SK-N-SH (cell line): ENCODE measurements around the gene SRRM2. TPM values are rescaled to one million over a fixed set of nuclear protein-coding genes. Genes with fewer than 3 reads are reported as not detected.

Experiments used
- CTCF ChIA-PET: fragments of 300-600, 350-600 bp; formaldehyde crosslinking; extraction: SDS; loops from one replicate; lab custom pipeline; 2021; lab: Yijun Ruan, JAX
- POLR2A ChIA-PET: fragments of 350-600 bp; sonication (Branson Sonifier 250); formaldehyde crosslinking; extraction: SDS; loops from one replicate; lab custom pipeline; 2020; ENCODE audit warnings: antibody characterized with exemption, inconsistent platforms; lab: Yijun Ruan, JAX
- DNase-seq: peaks from one replicate; pipeline ENCODE4 v3.0.0; 2012
- H2AFZ ChIP-seq: fragments of 200-600 bp; sonication (generic); 2 replicates; pipeline ENCODE4 v1.8.1; 2016; ENCODE audit warnings: antibody characterized with exemption, mild to moderate bottlenecking, low read depth
- H3F3A ChIP-seq: fragments of 200-600 bp; sonication (generic); replicated peaks from 2 replicates; pipeline ENCODE3; 2016; ENCODE audit warnings: antibody characterized with exemption, mild to moderate bottlenecking; ENCODE audit not compliant: insufficient read depth
- H3K27ac ChIP-seq, 2 experiments: fragments of 200-500 bp in 1 of 2; fragments of 200-600 bp in 1 of 2; sonication (Bioruptor generic) in 1 of 2; sonication (generic), shearing (Covaris generic) in 1 of 2; 2 replicates each; pipeline versions ENCODE4 v1.5.1 to v1.6.1; 2014 to 2016; ENCODE audit warnings: low read depth in 2 of 2, inconsistent platforms in 1 of 2, low read length in 1 of 2, mild to moderate bottlenecking in 1 of 2, mixed read lengths in 1 of 2
- H3K27me3 ChIP-seq: fragments of 200-600 bp; sonication (generic), shearing (Covaris generic); 2 replicates; pipeline ENCODE4 v1.6.1; 2016; ENCODE audit warnings: mixed run types; ENCODE audit not compliant: insufficient read depth
- H3K36me3 ChIP-seq, 2 experiments: fragments of 200-500 bp in 1 of 2; fragments of 200-600 bp in 1 of 2; sonication (Bioruptor generic) in 1 of 2; sonication (generic) in 1 of 2; replicated peaks in 1 of 2; 2 replicates each; pipeline versions ENCODE3 to v1.5.1; 2014 to 2016; ENCODE audit warnings: low read length in 1 of 2, mild to moderate bottlenecking in 1 of 2; ENCODE audit not compliant: insufficient read depth in 2 of 2, control insufficient read depth in 1 of 2
- H3K4me1 ChIP-seq, 2 experiments: fragments of 200-500 bp in 1 of 2; fragments of 200-600 bp in 1 of 2; sonication (Bioruptor generic) in 1 of 2; sonication (generic), shearing (Covaris generic) in 1 of 2; 2 replicates each; pipeline versions ENCODE4 v1.5.1 to v1.6.1; 2014 to 2016; ENCODE audit warnings: low read depth in 1 of 2, low read length in 1 of 2, mixed run types in 1 of 2; ENCODE audit not compliant: insufficient read depth in 2 of 2, control insufficient read depth in 1 of 2
- H3K4me2 ChIP-seq: fragments of 200-600 bp; sonication (generic), shearing (Covaris generic); 2 replicates; pipeline ENCODE4 v1.6.1; 2017; ENCODE audit warnings: mixed run types
- H3K4me3 ChIP-seq, 2 experiments: fragments of 200-500 bp in 1 of 2; fragments of 200-600 bp in 1 of 2; sonication (Bioruptor generic) in 1 of 2; sonication (generic), shearing (Covaris generic) in 1 of 2; 2 replicates each; pipeline versions ENCODE4 v1.5.1 to v1.8.1; 2014 to 2016; ENCODE audit warnings: low read depth in 2 of 2, inconsistent platforms in 1 of 2, low read length in 1 of 2, mild to moderate bottlenecking in 1 of 2, mixed read lengths in 1 of 2, moderate library complexity in 1 of 2
- H3K79me2 ChIP-seq: fragments of 200-600 bp; sonication (generic); 2 replicates; pipeline ENCODE4 v1.8.1; 2017; ENCODE audit warnings: mild to moderate bottlenecking; ENCODE audit not compliant: insufficient read depth
- H3K9ac ChIP-seq: fragments of 200-600 bp; sonication (generic); 2 replicates; pipeline ENCODE4 v1.6.1; 2017; ENCODE audit warnings: mixed run types
- H3K9me2 ChIP-seq: fragments of 200-600 bp; sonication (generic); 2 replicates; pipeline ENCODE4 v1.6.1; 2017; ENCODE audit warnings: mixed run types
- H3K9me3 ChIP-seq: fragments of 200-600 bp; sonication (generic); 2 replicates; pipeline ENCODE4 v1.6.1; 2017; ENCODE audit warnings: mixed run types, mild to moderate bottlenecking, moderate library complexity
- H4K20me1 ChIP-seq: fragments of 200-600 bp; sonication (generic); 2 replicates; pipeline ENCODE4 v1.6.1; 2017; ENCODE audit warnings: mild to moderate bottlenecking, mixed run types; ENCODE audit not compliant: insufficient read depth
- ELF1 ChIP-seq: IDR thresholded peaks from 2 replicates; pipeline ENCODE4 v1.4.0; 2012
- FOSL2 ChIP-seq: IDR thresholded peaks from 2 replicates; pipeline ENCODE4 v1.4.0; 2012; ENCODE audit warnings: low read depth, mild to moderate bottlenecking, moderate library complexity, borderline replicate concordance
- FOXJ3 ChIP-seq: sonication (generic); formaldehyde crosslinking; IDR thresholded peaks from 2 replicates; pipeline ENCODE4 v1.5.1; 2020; ENCODE audit warnings: mild to moderate bottlenecking, missing genetic modification reagents
- FOXM1 ChIP-seq: IDR thresholded peaks from 2 replicates; pipeline ENCODE4 v1.4.0; 2012; ENCODE audit warnings: low read depth, mild to moderate bottlenecking
- JUND ChIP-seq: IDR thresholded peaks from 2 replicates; pipeline ENCODE4 v1.4.0; 2012
- MXI1 ChIP-seq: IDR thresholded peaks from 2 replicates; pipeline ENCODE4 v1.6.1; 2012; ENCODE audit warnings: mild to moderate bottlenecking, low read depth, low read length, improper control_type of control experiment
- NRF1 ChIP-seq: IDR thresholded peaks from 2 replicates; pipeline ENCODE4 v1.6.1; 2012; ENCODE audit warnings: low read depth, mild to moderate bottlenecking, low read length
- POLR2AphosphoS5 ChIP-seq: IDR thresholded peaks from 2 replicates; pipeline ENCODE4 v1.6.1; 2012; ENCODE audit warnings: low read depth, low read length
- REST ChIP-seq: IDR thresholded peaks from 2 replicates; pipeline ENCODE4 v1.6.1; 2012; ENCODE audit warnings: mild to moderate bottlenecking, low read depth, low read length, moderate library complexity
- RFX5 ChIP-seq: IDR thresholded peaks from 2 replicates; pipeline ENCODE4 v1.6.1; 2012; ENCODE audit warnings: mild to moderate bottlenecking, improper control_type of control experiment, low read length
- RXRA ChIP-seq: IDR thresholded peaks from 2 replicates; pipeline ENCODE4 v1.4.0; 2012; ENCODE audit warnings: low read depth, mild to moderate bottlenecking, borderline replicate concordance
- TAF1 ChIP-seq: IDR thresholded peaks from 2 replicates; pipeline ENCODE4 v1.6.1; 2012; ENCODE audit warnings: low read depth, mild to moderate bottlenecking, low read length, moderate library complexity, borderline replicate concordance
- TCF12 ChIP-seq: IDR thresholded peaks from 2 replicates; pipeline ENCODE4 v1.4.0; 2012
- USF2 ChIP-seq: fragments of 150-350 bp; IDR thresholded peaks from 2 replicates; pipeline ENCODE4 v1.6.1; 2017; ENCODE audit warnings: antibody characterized with exemption, low read length, low read depth, borderline replicate concordance
- ZBTB33 ChIP-seq: IDR thresholded peaks from 2 replicates; pipeline ENCODE4 v1.4.0; 2012; ENCODE audit warnings: low read depth, borderline replicate concordance
- WGBS: methylation state at CpG from one replicate; pipeline ENCODE4 v1.1.6; 2017; ENCODE audit warnings: low lambda C conversion rate; 5-methylcytosine and 5-hydroxymethylcytosine counted together
- polyA plus RNA-seq, 3 experiments: library from polyadenylated mRNA; depleted of rRNA; stranded (reverse); fragments of >200 nt; gene quantifications; 2 replicates each; pipeline ENCODE4 v1.2.3, GENCODE V29; 2012
- TF ChIP-seq, protein P1 (sequence below): fragments of 200-600 bp; sonication (generic); IDR thresholded peaks from 2 replicates; pipeline ENCODE4 v1.6.1; 2017; ENCODE audit warnings: antibody characterized with exemption, mild to moderate bottlenecking, moderate library complexity

SRRM2 gene
- polyA plus RNA-seq, 1 of the 3 experiments (the other 2 are of a cell fraction), result 143 TPM

DNA sequence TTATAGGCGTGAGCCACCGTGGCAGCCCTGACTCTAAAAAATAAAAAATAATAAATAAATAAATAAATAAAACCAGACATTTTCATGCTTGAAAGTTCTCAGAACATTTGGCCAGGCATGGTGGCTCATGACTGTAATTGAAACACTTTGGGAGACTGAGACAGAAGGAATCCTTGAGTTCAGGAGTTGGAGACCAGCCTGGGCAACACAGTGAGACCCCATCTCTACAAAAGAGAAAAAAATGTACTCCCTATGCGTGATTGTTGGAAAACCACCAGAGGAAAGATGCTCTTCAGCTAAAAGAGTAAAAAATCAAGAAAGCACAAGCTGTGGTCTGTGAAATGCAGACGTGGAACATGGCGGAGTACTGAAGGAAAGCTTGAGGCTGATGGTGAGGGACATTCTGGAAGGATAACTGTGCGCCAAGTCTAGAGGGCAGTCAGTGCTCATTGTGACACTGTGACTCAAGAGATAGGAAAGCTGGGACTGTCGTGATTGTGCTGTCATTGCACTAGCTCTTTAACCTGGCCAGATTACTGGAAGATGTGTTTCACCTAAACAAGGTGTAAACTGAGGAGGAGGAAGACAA, 28.3 kb upstream of the SRRM2 start:
- Histone ChIP-seq H3K4me3 (no peak overlapping the region), H3K36me3 (no peaks in the 10 kb centered on the region), H4K20me1 (no peaks in the 10 kb centered on the region), H3K4me2 (no peak overlapping the region), H3K4me1 (peaks cover 3 to 10% of the 10 kb centered on the region in 2 experiments; a peak in 1 of 4 replicates), H2AFZ (no peak overlapping the region), H3K9me3 (no peaks in the 10 kb centered on the region), H3F3A (peaks cover 2% of the 10 kb centered on the region), H3K9ac (no peak overlapping the region), H3K27me3 (no peaks in the 10 kb centered on the region), H3K27ac (no peak overlapping the region), H3K9me2 (no peaks in the 10 kb centered on the region), H3K79me2 (peaks cover 6% of the 10 kb centered on the region; the same call in 1 of the 2 replicates)
- WGBS, result 76% methylated on average over 7 of the region's 7 CpGs
- ChIA-PET CTCF (interaction anchor here (0.9 kb wide), 1 partner anchor 12 kb away, joined by 4 read pairs; no protein-coding TSS in a partner anchor), POLR2A (no interaction called here)
- no peak for DNase-seq
- TF ChIP-seq ELF1 (no peak), FOXJ3 (no peak), RFX5 (no peak), FOXM1 (no peak), JUND (no peak), ZBTB33 (no peak), REST (no peak)

GRCh38 chr16:2724816-2725348, 27.6 kb upstream of the SRRM2 start:
- ChIA-PET CTCF (interaction anchor here (0.9 kb wide), 1 partner anchor 11 kb away, joined by 4 read pairs; no protein-coding TSS in a partner anchor), POLR2A (no interaction called here)
- H3K4me3 ChIP-seq, result no peak overlapping the region
- peaks cover 6% of the 10 kb centered on the region; the same call in 1 of the 2 replicates for H3K79me2 ChIP-seq
- peaks cover 2% of the 10 kb centered on the region for H3F3A ChIP-seq
- H3K27ac ChIP-seq, result no peak overlapping the region
- 62% methylated on average over 12 of the region's 16 CpGs for WGBS
- H2AFZ ChIP-seq, result no peak overlapping the region
- no peak for TF ChIP-seq TCF12
- TF ChIP-seq POLR2AphosphoS5, result no peak
- TF ChIP-seq MXI1, result no peak
- TF ChIP-seq NRF1, result no peak
- TF ChIP-seq TAF1, result no peak
- TF ChIP-seq RXRA, result no peak
- no peak for TF ChIP-seq FOSL2
- TF ChIP-seq USF2, result no peak
- TF ChIP-seq, protein P1, sequence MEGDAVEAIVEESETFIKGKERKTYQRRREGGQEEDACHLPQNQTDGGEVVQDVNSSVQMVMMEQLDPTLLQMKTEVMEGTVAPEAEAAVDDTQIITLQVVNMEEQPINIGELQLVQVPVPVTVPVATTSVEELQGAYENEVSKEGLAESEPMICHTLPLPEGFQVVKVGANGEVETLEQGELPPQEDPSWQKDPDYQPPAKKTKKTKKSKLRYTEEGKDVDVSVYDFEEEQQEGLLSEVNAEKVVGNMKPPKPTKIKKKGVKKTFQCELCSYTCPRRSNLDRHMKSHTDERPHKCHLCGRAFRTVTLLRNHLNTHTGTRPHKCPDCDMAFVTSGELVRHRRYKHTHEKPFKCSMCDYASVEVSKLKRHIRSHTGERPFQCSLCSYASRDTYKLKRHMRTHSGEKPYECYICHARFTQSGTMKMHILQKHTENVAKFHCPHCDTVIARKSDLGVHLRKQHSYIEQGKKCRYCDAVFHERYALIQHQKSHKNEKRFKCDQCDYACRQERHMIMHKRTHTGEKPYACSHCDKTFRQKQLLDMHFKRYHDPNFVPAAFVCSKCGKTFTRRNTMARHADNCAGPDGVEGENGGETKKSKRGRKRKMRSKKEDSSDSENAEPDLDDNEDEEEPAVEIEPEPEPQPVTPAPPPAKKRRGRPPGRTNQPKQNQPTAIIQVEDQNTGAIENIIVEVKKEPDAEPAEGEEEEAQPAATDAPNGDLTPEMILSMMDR, result no peak
- no peaks in the 10 kb centered on the region for H3K27me3 ChIP-seq
- no peaks in the 10 kb centered on the region for H4K20me1 ChIP-seq
- no peaks in the 10 kb centered on the region for H3K36me3 ChIP-seq
- H3K9me3 ChIP-seq, result no peaks in the 10 kb centered on the region
- H3K4me2 ChIP-seq, result no peak overlapping the region
- H3K9ac ChIP-seq, result no peak overlapping the region
- H3K9me2 ChIP-seq, result no peaks in the 10 kb centered on the region
- DNase-seq, result no peak
- peaks cover 3 to 4% of the 10 kb centered on the region in 2 experiments; a peak in 1 of 4 replicates for H3K4me1 ChIP-seq
